GM19043 (cell line): ENCODE results near the gene PTPRT.

Source experiments
- ATAC-seq: cut with Tn5 transposase; IDR thresholded peaks from one replicate; pipeline ENCODE4 v1.9.1; 2021; ENCODE audit warnings: low read depth; ENCODE audit not compliant: unreplicated experiment

Gene PTPRT

GRCh38 chr20:42985628-42986027 lies 204.1 kb downstream of the PTPRT start:
- ATAC-seq = no peak

GRCh38 chr20:42982218-42982617 lies 207.5 kb downstream of the PTPRT start:
- ATAC-seq = no peak

DNA sequence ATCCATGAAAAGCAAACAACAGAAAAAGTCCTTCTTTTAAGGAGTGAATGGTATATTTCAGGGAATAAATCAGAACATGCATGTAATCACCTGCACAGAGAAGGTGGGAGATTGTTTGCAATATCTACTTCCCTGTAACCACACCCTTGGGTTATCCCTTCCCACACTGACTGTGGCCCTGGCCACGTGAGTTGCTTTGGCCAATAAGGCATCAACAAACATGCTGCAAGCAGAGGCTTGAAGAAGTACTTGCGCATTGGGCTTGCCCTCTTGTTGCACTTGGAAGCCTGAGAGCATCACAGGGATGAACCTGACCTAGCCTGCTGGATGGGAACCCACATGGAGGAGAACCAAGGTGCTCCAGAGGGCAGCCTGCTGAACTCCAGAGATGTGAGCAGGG lies 208.5 kb downstream of the PTPRT start:
- no peak for ATAC-seq

DNA sequence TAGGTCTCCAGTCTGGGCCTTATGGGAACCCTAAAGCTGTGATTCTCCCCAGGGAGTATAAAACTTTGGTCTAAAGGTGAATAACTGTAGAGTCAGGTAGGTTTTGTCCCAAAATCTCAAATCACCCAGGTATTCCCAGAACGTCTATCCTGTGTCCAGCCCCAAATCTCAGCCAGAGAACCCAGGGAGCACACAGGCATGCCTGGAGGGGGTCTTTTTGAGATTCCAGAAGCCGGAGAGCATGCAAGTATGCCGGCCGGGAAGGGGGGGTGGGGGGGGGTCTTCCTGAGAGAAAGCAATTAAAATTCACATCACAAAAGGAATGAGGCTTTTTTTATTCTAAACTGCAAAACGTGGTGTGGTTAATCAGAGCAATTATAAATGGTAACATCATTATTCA lies 210.0 kb downstream of the PTPRT start:
- no peak for ATAC-seq

DNA sequence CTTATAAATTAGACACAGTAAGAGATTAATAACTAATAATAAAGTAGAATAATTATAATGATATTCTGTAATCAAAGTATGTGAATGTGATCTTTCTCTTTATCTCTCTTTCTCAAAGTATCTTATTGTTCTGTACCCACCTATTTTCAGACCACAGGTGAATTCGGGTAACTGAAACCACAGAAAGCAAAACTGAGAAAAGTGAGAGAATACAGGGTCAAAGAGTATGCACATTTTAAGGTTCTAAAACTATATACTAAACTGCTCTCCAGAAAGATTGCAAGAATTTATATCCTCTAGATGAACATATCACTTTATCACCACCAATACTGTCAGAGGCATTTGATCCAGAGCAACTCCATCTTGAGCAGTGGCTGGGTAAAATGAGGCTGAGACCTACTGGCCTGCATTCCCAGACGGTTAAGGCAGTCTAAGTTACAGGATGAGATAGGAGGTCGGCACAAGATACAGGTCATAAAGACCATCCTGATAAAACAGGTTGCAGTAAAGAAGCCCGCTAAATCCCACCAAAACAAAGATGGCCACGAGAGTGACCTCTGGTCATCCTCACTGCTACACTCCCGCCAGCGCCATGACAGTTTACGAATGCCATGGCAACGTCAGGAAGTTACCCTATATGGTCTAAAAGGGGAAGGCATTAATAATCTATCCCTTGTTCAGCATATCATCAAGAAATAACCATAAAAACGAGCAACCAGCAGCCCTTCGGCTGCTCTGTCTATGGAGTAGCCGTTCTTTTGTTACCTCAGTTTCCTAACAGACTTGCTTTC lies 211.3 kb downstream of the PTPRT start:
- no peak for ATAC-seq

DNA sequence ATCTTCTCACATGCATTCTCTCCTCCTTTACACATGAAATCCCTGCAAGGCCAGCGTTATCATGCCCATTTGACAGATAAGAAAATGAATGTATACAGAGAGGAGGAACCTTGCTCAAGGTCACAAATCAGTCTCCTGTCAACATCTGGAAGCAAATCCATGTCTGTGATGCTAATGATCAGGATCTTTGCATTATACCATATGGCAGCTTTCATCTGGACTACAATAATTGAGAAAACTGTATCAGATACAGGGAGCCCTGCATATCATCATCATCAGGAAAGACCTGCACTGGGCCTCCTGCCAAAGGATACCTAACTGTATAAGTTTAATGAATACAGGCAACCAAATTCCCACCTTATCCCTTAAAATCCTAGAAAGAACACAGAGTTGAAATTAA lies 213.7 kb downstream of the PTPRT start:
- no peak for ATAC-seq

- no peak for ATAC-seq
These were observed 215.4 kb downstream of the PTPRT start for GRCh38 chr20:42974347-42974746.

GRCh38 chr20:42972591-42972990 lies 217.1 kb downstream of the PTPRT start:
- ATAC-seq = no peak

DNA sequence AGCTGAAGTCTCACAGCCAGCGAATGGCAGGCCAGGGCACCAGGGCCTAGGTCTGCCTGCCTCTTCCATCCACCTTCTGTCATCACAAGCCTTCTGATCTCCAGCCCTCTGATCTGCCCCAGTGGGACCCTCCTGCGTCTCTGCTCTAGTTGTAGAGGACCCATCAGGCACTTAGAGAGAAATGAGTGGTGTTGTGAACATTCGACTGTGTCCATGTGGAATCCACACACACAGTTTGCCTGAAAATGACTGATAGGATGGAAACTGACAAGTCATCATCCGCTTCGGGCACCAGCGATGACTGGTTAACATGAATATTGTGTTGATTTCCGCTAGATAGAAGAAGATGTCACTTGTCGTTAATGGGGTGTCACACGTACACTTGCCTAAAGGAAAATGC lies 221.0 kb downstream of the PTPRT start:
- no peak for ATAC-seq

GRCh38 chr20:42963796-42964195 lies 225.9 kb downstream of the PTPRT start:
- no peak for ATAC-seq

- ATAC-seq = no peak
These were observed 227.9 kb downstream of the PTPRT start for GRCh38 chr20:42961771-42962170.

DNA sequence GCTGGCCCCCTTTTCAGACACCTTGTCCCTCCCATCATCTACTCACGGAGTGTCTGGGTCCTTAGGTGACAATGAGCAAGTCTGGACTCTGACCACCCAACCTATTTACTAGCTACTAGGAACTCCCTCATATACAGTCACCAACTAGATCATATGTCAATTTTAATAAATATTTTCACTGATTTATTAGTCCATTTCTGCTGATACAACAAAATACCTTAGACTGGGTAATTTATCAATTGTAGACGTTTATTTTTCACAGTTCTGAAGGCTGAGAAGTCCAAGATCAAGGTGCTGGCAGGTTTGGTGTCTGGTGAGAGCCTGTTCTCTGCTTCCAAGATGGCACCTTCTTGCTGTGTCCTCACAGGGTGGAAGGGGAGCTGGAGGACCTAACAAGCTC lies 229.7 kb downstream of the PTPRT start:
- ATAC-seq = no peak

- no peak for ATAC-seq
These were observed 231.2 kb downstream of the PTPRT start for GRCh38 chr20:42958367-42959069.

- no peak for ATAC-seq
These were observed 232.0 kb downstream of the PTPRT start for GRCh38 chr20:42957704-42958095.

- no peak for ATAC-seq
These were observed 232.5 kb downstream of the PTPRT start for GRCh38 chr20:42957018-42957703.

GRCh38 chr20:42955713-42956112 lies 234.0 kb downstream of the PTPRT start:
- ATAC-seq = no peak

DNA sequence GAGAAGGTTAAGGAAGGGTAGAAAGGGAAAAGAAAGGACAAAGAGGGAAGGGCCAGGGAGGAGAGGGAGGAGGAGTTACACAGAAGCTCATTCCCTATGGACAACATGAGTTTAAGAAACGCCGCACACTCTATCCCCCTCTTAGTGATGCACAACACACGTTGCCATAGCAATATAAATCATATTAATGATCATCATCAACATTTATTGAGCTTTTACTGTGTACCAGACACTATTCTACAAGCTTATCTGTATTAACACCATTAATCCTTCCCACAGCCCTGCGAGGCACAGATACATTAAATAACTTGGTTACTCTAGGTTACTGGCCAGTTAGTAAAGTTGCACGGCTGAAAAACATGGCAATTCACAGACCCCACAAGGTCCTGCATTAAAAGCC lies 234.8 kb downstream of the PTPRT start:
- ATAC-seq = no peak

GRCh38 chr20:42949950-42950349 lies 239.8 kb downstream of the PTPRT start:
- no peak for ATAC-seq

DNA sequence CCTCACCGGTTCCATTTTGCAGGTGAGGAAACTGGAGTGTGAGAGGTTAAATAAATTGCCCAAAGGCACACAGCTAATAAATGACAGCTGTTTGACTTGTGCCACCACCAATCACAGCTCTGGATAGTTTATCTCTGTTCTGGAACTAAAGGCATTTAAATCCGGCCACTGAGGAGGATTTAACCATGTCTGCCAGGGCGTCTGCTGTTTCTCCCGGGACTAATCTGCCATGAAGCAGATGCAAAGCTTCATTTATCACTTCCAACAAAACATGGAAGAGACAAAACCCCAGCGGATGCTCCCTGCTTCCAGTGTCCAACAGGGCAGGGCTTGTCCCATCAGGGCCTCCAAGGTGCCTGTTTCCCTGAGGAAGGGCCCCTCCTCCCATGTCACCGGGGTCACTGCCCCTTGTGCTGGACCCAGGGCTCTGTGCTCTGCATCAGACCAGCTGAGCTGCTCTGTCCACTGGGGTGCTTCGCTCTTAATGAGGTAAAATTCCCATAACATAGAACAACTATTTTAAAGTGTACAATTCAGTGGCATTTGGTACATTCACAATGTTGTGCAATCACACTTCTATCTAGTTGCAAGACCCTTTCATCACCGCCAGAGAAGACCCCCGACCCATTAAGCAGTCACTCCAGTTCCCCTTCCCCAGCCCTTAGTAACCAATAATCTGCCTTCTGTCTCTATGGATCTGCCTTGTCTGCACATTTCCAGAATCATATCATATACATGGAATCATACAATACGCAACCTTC lies 244.3 kb downstream of the PTPRT start:
- no peak for ATAC-seq

- ATAC-seq = no peak
These were observed 248.1 kb downstream of the PTPRT start for GRCh38 chr20:42941629-42942028.
